GM19328 (cell line): ENCODE measurements around the gene FAM83G.
"Not testable (repeated sequence)": the region's sequence is repeated elsewhere in the genome, so short reads cannot be mapped to it uniquely, and the experiment has no call there.

Experiments used
- ATAC-seq: cut with Tn5 transposase; IDR thresholded peaks from one replicate; pipeline ENCODE4 v1.9.1; 2021; ENCODE audit warnings: mild to moderate bottlenecking, moderate library complexity; ENCODE audit not compliant: unreplicated experiment

FAM83G gene

GRCh38 chr17:18959071-18959844, 45.3 kb downstream of the FAM83G start:
- no peak for ATAC-seq

GRCh38 chr17:18958611-18959010, 46.0 kb downstream of the FAM83G start:
- no peak for ATAC-seq

- ATAC-seq = no peak
Measured at GRCh38 chr17:18957831-18958230, 46.7 kb downstream of the FAM83G start.

GRCh38 chr17:18956581-18956980, 48.0 kb downstream of the FAM83G start:
- ATAC-seq = no peak

GRCh38 chr17:18956021-18956420, 48.5 kb downstream of the FAM83G start:
- ATAC-seq = not testable (repeated sequence)

- ATAC-seq = no peak
Measured at GRCh38 chr17:18955009-18955408, 49.6 kb downstream of the FAM83G start.

- no peak for ATAC-seq
Measured at GRCh38 chr17:18954321-18954720, 50.2 kb downstream of the FAM83G start.

GRCh38 chr17:18953231-18953728, 51.3 kb downstream of the FAM83G start:
- ATAC-seq = no peak

GRCh38 chr17:18951941-18952842, 52.4 kb downstream of the FAM83G start, which contains the start of gene SLC5A10:
SLC5A10 (plus strand) TSS chr17:18952165; CDS start chr17:18952206, 41 bp downstream.
- ATAC-seq = no peak

GRCh38 chr17:18950944-18951905, 53.3 kb downstream of the FAM83G start:
- no peak for ATAC-seq

- no peak for ATAC-seq
Measured at GRCh38 chr17:18950346-18950745, 54.2 kb downstream of the FAM83G start.

GRCh38 chr17:18949566-18949965, 55.0 kb downstream of the FAM83G start:
- ATAC-seq = no peak

GRCh38 chr17:18948476-18949006, 56.0 kb downstream of the FAM83G start:
- no peak for ATAC-seq

GRCh38 chr17:18947866-18948265, 56.7 kb downstream of the FAM83G start:
- no peak for ATAC-seq

GRCh38 chr17:18946536-18946935, 58.0 kb downstream of the FAM83G start:
- ATAC-seq = no peak

GRCh38 chr17:18944646-18945045, 59.9 kb downstream of the FAM83G start:
- ATAC-seq = no peak

GRCh38 chr17:18938692-18939023, 65.9 kb downstream of the FAM83G start:
- no peak for ATAC-seq

- no peak for ATAC-seq
Measured at GRCh38 chr17:18937981-18938691, 66.4 kb downstream of the FAM83G start.
